Smooth muscle cell (in vitro differentiated cells): ENCODE data around the gene ZNF215. TPM values are rescaled to one million over a fixed set of nuclear protein-coding genes. Genes with fewer than 3 reads are reported as not detected.
"Not testable (repeated sequence)": the region's sequence is repeated elsewhere in the genome, so short reads cannot be mapped to it uniquely, and the experiment has no call there.

Experiments used
- DNase-seq: peaks from one replicate; lab custom pipeline; 2025; ENCODE audit not compliant: unreplicated experiment; lab: John Stamatoyannopoulos, UW
- H2AFZ ChIP-seq: fragments of 200-600 bp; sonication (generic); 2 replicates; pipeline ENCODE4 v1.6.0; 2016; ENCODE audit warnings: antibody characterized with exemption, low read depth, mild to moderate bottlenecking
- H3F3A ChIP-seq: fragments of 200-600 bp; sonication (generic); 2 replicates; pipeline ENCODE4 v1.6.0; 2017; ENCODE audit warnings: antibody characterized with exemption, low read depth
- H3K27ac ChIP-seq: fragments of 200-600 bp; sonication (generic); 2 replicates; pipeline ENCODE4 v1.5.1; 2016; ENCODE audit warnings: low read depth, mild to moderate bottlenecking
- H3K27me3 ChIP-seq: fragments of 200-600 bp; sonication (generic); 2 replicates; pipeline ENCODE4 v1.6.1; 2016; ENCODE audit warnings: low read depth, mild to moderate bottlenecking
- H3K36me3 ChIP-seq: fragments of 200-600 bp; sonication (generic); 2 replicates; pipeline ENCODE4 v1.5.1; 2016; ENCODE audit warnings: low read depth
- H3K4me1 ChIP-seq: fragments of 200-600 bp; sonication (generic); 2 replicates; pipeline ENCODE4 v1.5.1; 2016; ENCODE audit warnings: low read depth
- H3K4me2 ChIP-seq: fragments of 200-600 bp; sonication (generic); 2 replicates; pipeline ENCODE4 v1.6.0; 2016; ENCODE audit warnings: mild to moderate bottlenecking
- H3K4me3 ChIP-seq: fragments of 200-600 bp; sonication (generic); 2 replicates; pipeline ENCODE4 v1.5.1; 2016; ENCODE audit warnings: mild to moderate bottlenecking
- H3K79me2 ChIP-seq: fragments of 200-600 bp; sonication (generic); 2 replicates; pipeline ENCODE4 v1.6.0; 2016; ENCODE audit warnings: low read depth, mild to moderate bottlenecking
- H3K9ac ChIP-seq: fragments of 200-600 bp; sonication (generic); 2 replicates; pipeline ENCODE4 v1.6.0; 2016; ENCODE audit warnings: low read depth
- H3K9me3 ChIP-seq: fragments of 200-600 bp; sonication (generic); replicated peaks from 2 replicates; pipeline ENCODE4 v1.5.1; 2016; ENCODE audit warnings: low read depth
- H4K20me1 ChIP-seq: fragments of 200-600 bp; sonication (generic); 2 replicates; pipeline ENCODE4 v1.6.0; 2016; ENCODE audit warnings: low read depth
- CTCF ChIP-seq: fragments of 200-600 bp; sonication (generic); IDR thresholded peaks from 2 replicates; pipeline ENCODE4 v1.5.1; 2017; ENCODE audit warnings: borderline replicate concordance, mild to moderate bottlenecking, antibody characterized with exemption; ENCODE audit not compliant: insufficient read depth, poor library complexity, severe bottlenecking
- WGBS: methylation state at CpG from one replicate; pipeline ENCODE4 v1.1.7; 2016; ENCODE audit warnings: low lambda C conversion rate; 5-methylcytosine and 5-hydroxymethylcytosine counted together
- polyA plus RNA-seq: library from polyadenylated mRNA; unstranded; fragments of >200 nt; fragmentation: Nextera tagmentation; extraction: Ambion mirVana; gene quantifications from 2 replicates; pipeline ENCODE4 v1.2.1, GENCODE V29; 2016
- total RNA-seq: library from RNA; depleted of rRNA; stranded (reverse); fragments of >200 nt; gene quantifications from 2 replicates; pipeline ENCODE4 v1.2.3, GENCODE V29; 2014

ZNF215 gene
- total RNA-seq: 5.2 and 9.1 TPM in 2 replicates
- polyA plus RNA-seq: 2.8 TPM in 2 replicates

DNA sequence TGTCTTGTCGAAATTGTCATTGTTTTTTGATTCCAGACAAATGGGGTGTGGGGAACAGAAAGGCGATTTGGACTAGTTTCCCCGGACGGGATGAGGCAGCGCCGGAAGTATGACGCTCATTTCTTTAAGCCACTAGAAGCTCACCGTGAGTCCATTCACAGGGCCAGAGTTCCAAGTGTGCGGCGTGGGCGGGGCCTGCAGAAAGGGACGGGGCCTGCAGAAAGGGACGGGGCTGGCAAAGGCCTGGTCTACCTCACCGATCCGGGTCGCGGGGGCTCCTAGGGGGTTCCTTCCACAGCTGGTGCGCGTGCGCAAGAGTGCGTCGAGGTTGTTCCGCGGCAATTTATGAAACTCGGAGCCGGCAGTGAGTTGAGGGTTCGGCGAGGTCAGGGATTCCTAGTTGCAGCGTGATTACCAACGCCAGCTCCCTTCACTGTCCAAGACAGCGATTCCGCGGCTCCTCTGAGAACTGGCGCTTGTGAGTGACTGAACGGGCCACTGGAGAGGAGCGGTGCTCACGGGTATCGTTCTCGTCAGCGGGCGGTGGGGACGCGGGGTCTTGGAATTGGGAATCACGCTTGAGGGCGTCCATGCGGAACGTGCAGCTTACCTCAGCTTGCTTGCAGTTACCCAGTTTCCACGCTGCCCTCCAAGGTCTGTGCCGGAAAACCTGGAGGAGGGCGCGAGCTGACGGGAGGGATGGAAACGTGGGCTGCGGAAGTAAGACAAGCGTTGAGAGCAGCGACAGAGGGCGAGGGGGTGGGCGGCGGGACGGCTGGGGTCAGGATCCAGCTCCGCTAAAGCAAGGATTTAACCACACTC is at the start of gene ZNF215:
Gene ZNF215 (plus strand): TSS at position 219 of the 822 bp plus-strand sequence. CDS start 5,847 bp downstream, outside the sequence.
- H4K20me1 ChIP-seq: no peaks in the 10 kb centered on the region
- H3K79me2 ChIP-seq: no peaks in the 10 kb centered on the region
- peak within 1 kb of the TSS; percentile 66 for H3K9ac ChIP-seq
- DNase-seq: peak; percentile 65
- H3K27ac ChIP-seq: peak within 1 kb of the TSS; percentile 82
- H2AFZ ChIP-seq: peak within 1 kb of the TSS; percentile 97
- 2% methylated on average over 57 of the region's 61 CpGs for WGBS
- H3K9me3 ChIP-seq: no peaks in the 10 kb centered on the region
- peaks cover 14% of the 10 kb centered on the region for H3K4me1 ChIP-seq
- peaks cover 20% of the 10 kb centered on the region for H3F3A ChIP-seq
- TF ChIP-seq CTCF: no peak
- no peaks in the 10 kb centered on the region for H3K27me3 ChIP-seq
- peak within 1 kb of the TSS; percentile 97 for H3K4me2 ChIP-seq
- H3K4me3 ChIP-seq: peak within 1 kb of the TSS; percentile 74
- H3K36me3 ChIP-seq: no peaks in the 10 kb centered on the region

- Histone ChIP-seq H3K9ac (no peak overlapping the region), H3K4me3 (no peak overlapping the region), H3K79me2 (no peaks in the 10 kb centered on the region), H3F3A (no peaks in the 10 kb centered on the region), H3K36me3 (no peaks in the 10 kb centered on the region), H2AFZ (no peak overlapping the region), H3K9me3 (no peaks in the 10 kb centered on the region), H3K4me2 (no peak overlapping the region), H4K20me1 (no peaks in the 10 kb centered on the region), H3K27me3 (no peaks in the 10 kb centered on the region), H3K27ac (no peak overlapping the region), H3K4me1 (no peaks in the 10 kb centered on the region)
- DNase-seq: no peak
- 87% methylated on average over 3 of the region's 3 CpGs for WGBS
- no peak for TF ChIP-seq CTCF
Observed at GRCh38 chr11:6876914-6877313, 49.3 kb upstream of the ZNF215 start.

DNA sequence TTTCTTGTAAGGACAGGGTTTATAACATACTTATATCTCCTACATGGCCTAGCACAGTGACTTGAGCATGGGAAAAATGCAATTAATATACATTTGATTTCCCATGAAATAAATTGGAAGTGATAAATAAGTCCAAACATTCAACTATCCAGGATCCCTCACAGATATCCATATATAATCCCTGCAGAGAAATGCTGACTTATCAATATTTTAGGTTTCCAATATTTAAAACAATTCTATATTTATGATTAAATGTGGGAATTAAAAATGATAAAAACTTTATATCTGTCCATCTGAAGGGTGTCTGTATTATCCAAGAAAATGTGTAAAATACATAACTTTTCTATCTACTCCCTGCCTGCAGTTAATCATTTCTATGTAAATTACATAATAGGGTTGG is 43.5 kb upstream of the ZNF215 start:
- Histone ChIP-seq H3K4me1 (no peaks in the 10 kb centered on the region), H3K79me2 (no peaks in the 10 kb centered on the region), H2AFZ (no peak overlapping the region), H3K27ac (no peak overlapping the region), H3K4me2 (no peak overlapping the region), H3F3A (no peaks in the 10 kb centered on the region), H3K9ac (no peak overlapping the region), H4K20me1 (no peaks in the 10 kb centered on the region), H3K27me3 (no peaks in the 10 kb centered on the region), H3K9me3 (no peaks in the 10 kb centered on the region), H3K4me3 (no peak overlapping the region), H3K36me3 (no peaks in the 10 kb centered on the region)
- no peak for TF ChIP-seq CTCF
- no peak for DNase-seq

DNA sequence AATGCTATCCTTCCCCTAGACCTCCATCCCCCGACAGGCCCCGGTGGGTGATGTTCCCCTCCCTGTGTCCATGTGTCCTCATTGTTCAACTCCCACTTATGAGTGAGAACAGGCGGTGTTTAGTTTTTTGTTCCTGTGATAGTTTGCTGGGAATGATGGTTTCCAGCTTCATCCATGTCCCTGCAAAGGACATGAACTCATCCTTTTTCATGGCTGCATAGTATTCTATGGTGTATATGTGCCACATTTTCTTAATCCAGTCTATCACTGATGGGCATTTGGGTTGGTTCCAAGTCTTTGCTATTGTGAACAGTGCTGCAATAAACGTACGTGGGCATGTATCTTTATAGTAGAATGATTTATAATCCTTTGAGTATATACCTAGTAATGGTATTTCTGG is 38.5 kb upstream of the ZNF215 start:
- not testable (repeated sequence) for H3K4me1 ChIP-seq, H3K4me3 ChIP-seq, H3K9ac ChIP-seq, H3K27ac ChIP-seq, H3K36me3 ChIP-seq, H3K4me2 ChIP-seq, H4K20me1 ChIP-seq, H3K9me3 ChIP-seq, H3F3A ChIP-seq, H3K79me2 ChIP-seq, H2AFZ ChIP-seq, H3K27me3 ChIP-seq, DNase-seq
- 96% methylated on average over 5 of the region's 5 CpGs for WGBS
